Osteoblast (primary cell): ENCODE data around the gene NKAIN4. TPM values are rescaled to one million over a fixed set of nuclear protein-coding genes. Genes with fewer than 3 reads are reported as not detected.

ENCODE experiments used
- DNase-seq: peaks from one replicate; pipeline ENCODE4 v3.0.0; 2011; ENCODE audit warnings: low spot score, mixed read lengths; ENCODE audit not compliant: insufficient read length; ENCODE audit errors: missing footprints
- H2AFZ ChIP-seq: 2 replicates; pipeline ENCODE4 v1.6.0; 2011; ENCODE audit warnings: mild to moderate bottlenecking, low read length
- H3K27ac ChIP-seq: 2 replicates; pipeline ENCODE4 v1.5.1; 2011; ENCODE audit warnings: mild to moderate bottlenecking, low read depth, low read length, moderate library complexity
- H3K27me3 ChIP-seq: 2 replicates; pipeline ENCODE4 v1.6.0; 2012; ENCODE audit warnings: mild to moderate bottlenecking, control low read depth, inconsistent platforms, low read length, moderate library complexity; ENCODE audit not compliant: insufficient read depth
- H3K36me3 ChIP-seq: 2 replicates; pipeline ENCODE4 v1.5.1; 2011; ENCODE audit warnings: mild to moderate bottlenecking, low read length, control low read depth, moderate library complexity; ENCODE audit not compliant: insufficient read depth
- H3K4me1 ChIP-seq: 2 replicates; pipeline ENCODE4 v1.5.1; 2011; ENCODE audit warnings: mild to moderate bottlenecking, low read length, control low read depth, moderate library complexity; ENCODE audit not compliant: insufficient read depth
- H3K4me2 ChIP-seq: 2 replicates; pipeline ENCODE4 v1.6.0; 2011; ENCODE audit warnings: mild to moderate bottlenecking, low read length; ENCODE audit not compliant: insufficient read depth
- H3K4me3 ChIP-seq: fragments of 200-600 bp; sonication (generic); 3 replicates; pipeline ENCODE4 v1.5.1; 2012; ENCODE audit warnings: mild to moderate bottlenecking, low read length, inconsistent platforms; ENCODE audit not compliant: insufficient read depth
- H3K79me2 ChIP-seq: 2 replicates; pipeline ENCODE4 v1.6.0; 2012; ENCODE audit warnings: mild to moderate bottlenecking, low read length, control low read depth, inconsistent platforms; ENCODE audit not compliant: insufficient read depth
- H3K9me3 ChIP-seq: 2 replicates; pipeline ENCODE4 v1.5.1; 2011; ENCODE audit warnings: low read depth, low read length, control low read depth
- H4K20me1 ChIP-seq: 2 replicates; pipeline ENCODE4 v1.6.0; 2012; ENCODE audit warnings: mild to moderate bottlenecking, low read length, control low read depth; ENCODE audit not compliant: insufficient read depth
- CTCF ChIP-seq: IDR thresholded peaks from 2 replicates; pipeline ENCODE4 v1.5.1; 2011; ENCODE audit warnings: mild to moderate bottlenecking, low read depth, low read length, moderate library complexity; ENCODE audit errors: extremely low read depth
- small RNA-seq: library from RNA; depleted of rRNA; stranded (forward); fragments of <200 nt; gene quantifications from one replicate; pipeline ENCODE3, GENCODE V24; 2012
- total RNA-seq: library from RNA; depleted of rRNA; stranded (reverse); fragments of >200 nt; gene quantifications from 2 replicates; pipeline ENCODE4 v1.2.3, GENCODE V29; 2012

NKAIN4 gene
- total RNA-seq, 1 donor: not detected

- Histone ChIP-seq H3K9me3 (no peaks in the 10 kb centered on the region), H3K79me2 (peaks cover 8% of the 10 kb centered on the region), H3K27ac (no peak overlapping the region), H3K4me3 (no peak overlapping the region), H4K20me1 (peaks cover 18% of the 10 kb centered on the region), H3K36me3 (peaks cover 15% of the 10 kb centered on the region), H3K27me3 (no peaks in the 10 kb centered on the region), H2AFZ (no peak overlapping the region), H3K4me1 (no peaks in the 10 kb centered on the region), H3K4me2 (no peak overlapping the region)
- no peak for TF ChIP-seq CTCF
- DNase-seq: peak; percentile 85
These were observed 62.9 kb downstream of the NKAIN4 start for GRCh38 chr20:63191400-63191799.

GRCh38 chr20:63190828-63191227 is 63.4 kb downstream of the NKAIN4 start:
- TF ChIP-seq CTCF: no peak
- H2AFZ ChIP-seq: no peak overlapping the region
- DNase-seq: no peak
- H3K27ac ChIP-seq: no peak overlapping the region
- H3K79me2 ChIP-seq: peaks cover 6% of the 10 kb centered on the region
- no peak overlapping the region for H3K4me3 ChIP-seq
- no peaks in the 10 kb centered on the region for H3K27me3 ChIP-seq
- no peaks in the 10 kb centered on the region for H3K4me1 ChIP-seq
- H3K4me2 ChIP-seq: no peak overlapping the region
- H4K20me1 ChIP-seq: peaks cover 13% of the 10 kb centered on the region
- H3K36me3 ChIP-seq: peaks cover 11% of the 10 kb centered on the region
- H3K9me3 ChIP-seq: no peaks in the 10 kb centered on the region

Small RNAs within 50 kb of the gene (small RNA-seq; reads per million reads assigned to genes)
- gene MIR3196 (not detected), gene MIR4326 (not detected)

Other genes starting within 250 kb of the NKAIN4 start
- not detected in 2 replicates for gene BHLHE23, start 247.5 kb downstream of the NKAIN4 start, total RNA-seq
- gene YTHDF1, start 38.3 kb downstream of the NKAIN4 start, total RNA-seq: 23.9 and 26.8 TPM in 2 replicates
- under 0.01 and 0.29 TPM in 2 replicates for gene BIRC7, start 18.6 kb downstream of the NKAIN4 start, total RNA-seq
- gene ARFGAP1, start 18.4 kb upstream of the NKAIN4 start, total RNA-seq: 63.1 and 68.4 TPM in 2 replicates
- gene COL20A1, start 38.7 kb upstream of the NKAIN4 start, total RNA-seq: not detected in 2 replicates
- gene CHRNA4, start 106.9 kb upstream of the NKAIN4 start, total RNA-seq: not detected in 2 replicates
- 0.36 TPM in 1 of 2 replicates, not detected in the other for gene KCNQ2, start 218.2 kb upstream of the NKAIN4 start, total RNA-seq
- gene EEF1A2, start 244.6 kb upstream of the NKAIN4 start, total RNA-seq: not detected in 2 replicates